Thyroid gland (tissue), 4 donors: ENCODE measurements around the gene TAF4B. TPM values are rescaled to one million over a fixed set of nuclear protein-coding genes. Genes with fewer than 3 reads are reported as not detected.
"Not testable (repeated sequence)": the region's sequence is repeated elsewhere in the genome, so short reads cannot be mapped to it uniquely, and the experiment has no call there.

ENCODE experiments used
- DNase-seq, 2 donors: peaks; one replicate each; pipeline ENCODE4 v3.0.0-alpha.2; 2019
- H3K27ac ChIP-seq, 3 donors: fragments of 200-600 bp; sonication (generic); 1 replicate in 2 of 3; 2 replicates in 1 of 3; pipeline ENCODE4 v1.5.1; 2016 to 2019; ENCODE audit warnings: mild to moderate bottlenecking in 1 of 3, moderate library complexity in 1 of 3
- H3K27me3 ChIP-seq: fragments of 200-600 bp; sonication (generic); one replicate; pipeline ENCODE4 v1.5.1; 2019
- H3K36me3 ChIP-seq, 2 donors: fragments of 200-600 bp; sonication (generic); one replicate each; pipeline ENCODE4 v1.5.1; 2016 to 2019
- H3K4me1 ChIP-seq, 2 donors: fragments of 200-600 bp; sonication (generic); one replicate each; pipeline ENCODE4 v1.5.1; 2017 to 2019
- H3K4me3 ChIP-seq, 3 donors: fragments of 200-600 bp; sonication (generic); replicated peaks in 1 of 3; 1 replicate in 2 of 3; 2 replicates in 1 of 3; pipeline ENCODE4 v1.5.1; 2016; ENCODE audit warnings: mild to moderate bottlenecking in 1 of 3
- H3K9me3 ChIP-seq: fragments of 200-600 bp; sonication (generic); one replicate; pipeline ENCODE4 v1.5.1; 2017
- CTCF ChIP-seq, 6 experiments: fragments of 200-600 bp in 3 of 6; fragments of 450-650 bp in 3 of 6; sonication (generic) in 3 of 6; IDR thresholded peaks; one replicate each; pipeline ENCODE4 v1.5.1; 2016 to 2019; ENCODE audit warnings: antibody characterized with exemption in 6 of 6, mild to moderate bottlenecking in 2 of 6, inconsistent platforms in 1 of 6, moderate library complexity in 1 of 6
- POLR2A ChIP-seq, 2 donors: fragments of 450-650 bp; IDR thresholded peaks; one replicate each; pipeline ENCODE4 v1.6.1; 2017; ENCODE audit warnings: antibody characterized with exemption in 2 of 2, mild to moderate bottlenecking in 2 of 2, moderate library complexity in 1 of 2
- WGBS, 2 donors: methylation state at CpG; one replicate each; pipeline ENCODE4 v1.1.5; 2017; 5-methylcytosine and 5-hydroxymethylcytosine counted together
- intact Hi-C: fragments of 100-400 bp; cut with DNase I; formaldehyde crosslinking; loops from one replicate; pipeline ENCODE4 v1.15.1; 2023
- total RNA-seq, 4 donors: library from RNA; depleted of rRNA; stranded (reverse); fragments of >200 nt; gene quantifications; one replicate each; pipeline ENCODE4 v1.2.3, GENCODE V29; 2016

Gene TAF4B
- total RNA-seq, 4 donors from 2014 or later: 8.7 to 12.7 (median 9.8) TPM

- TF ChIP-seq POLR2A (IDR thresholded peaks at IDR 0.05) (no peak), CTCF (IDR thresholded peaks at IDR 0.05) (no peak)
- WGBS, 2 donors: 45 to 55% methylated on average over 14 of the region's 14 CpGs
- H3K36me3 ChIP-seq: no peaks in the 10 kb centered on the region
- no peak overlapping the region for H3K4me3 ChIP-seq
- no peak for DNase-seq
- no peaks in the 10 kb centered on the region for H3K27me3 ChIP-seq
- intact Hi-C loops: no loop called here
- no peak overlapping the region for H3K27ac ChIP-seq
- H3K4me1 ChIP-seq: no peaks in the 10 kb centered on the region
- no peaks in the 10 kb centered on the region for H3K9me3 ChIP-seq
Measured at GRCh38 chr18:26255695-26256622, 29.7 kb downstream of the TAF4B start.

GRCh38 chr18:26258711-26259110, 32.5 kb downstream of the TAF4B start:
- WGBS, 2 donors: 98 to 99% methylated on average over 3 of the region's 3 CpGs
- Histone ChIP-seq H3K36me3 (no peaks in the 10 kb centered on the region), H3K4me1 (no peaks in the 10 kb centered on the region), H3K4me3 (no peak overlapping the region), H3K9me3 (no peaks in the 10 kb centered on the region), H3K27ac (no peak overlapping the region), H3K27me3 (no peaks in the 10 kb centered on the region)
- TF ChIP-seq CTCF (IDR thresholded peaks at IDR 0.05): no peak
- no peak for TF ChIP-seq POLR2A (IDR thresholded peaks at IDR 0.05)
- intact Hi-C loops: no loop called here
- no peak for DNase-seq

GRCh38 chr18:26259416-26259815, 33.2 kb downstream of the TAF4B start:
- H3K27me3 ChIP-seq, H3K36me3 ChIP-seq, DNase-seq, intact Hi-C loops, H3K4me3 ChIP-seq, H3K27ac ChIP-seq, H3K4me1 ChIP-seq, H3K9me3 ChIP-seq: not testable (repeated sequence)
- 93 to 95% methylated on average over 3 to 4 of the region's 4 CpGs for WGBS, 2 donors

- intact Hi-C loops: no loop called here
- H3K4me1 ChIP-seq: no peaks in the 10 kb centered on the region
- H3K27ac ChIP-seq: no peak overlapping the region
- TF ChIP-seq POLR2A (IDR thresholded peaks at IDR 0.05) (no peak), CTCF (IDR thresholded peaks at IDR 0.05) (no peak)
- no peak for DNase-seq
- no peaks in the 10 kb centered on the region for H3K27me3 ChIP-seq
- no peak overlapping the region for H3K4me3 ChIP-seq
- no peaks in the 10 kb centered on the region for H3K36me3 ChIP-seq
- H3K9me3 ChIP-seq: no peaks in the 10 kb centered on the region
- 88 to 90% methylated on average over 4 of the region's 4 CpGs for whole genome bisulfite sequencing, 2 donors
Measured at GRCh38 chr18:26262156-26262555, 35.9 kb downstream of the TAF4B start.

- intact Hi-C loops: no loop called here
- Histone ChIP-seq H3K9me3 (no peaks in the 10 kb centered on the region), H3K36me3 (no peaks in the 10 kb centered on the region), H3K27ac (no peak overlapping the region), H3K4me3 (no peak overlapping the region), H3K27me3 (no peaks in the 10 kb centered on the region), H3K4me1 (no peaks in the 10 kb centered on the region)
- no peak for TF ChIP-seq POLR2A (IDR thresholded peaks at IDR 0.05)
- no peak for TF ChIP-seq CTCF (IDR thresholded peaks at IDR 0.05)
- WGBS, 2 donors: 89 to 92% methylated on average over 4 of the region's 4 CpGs
- no peak for DNase-seq
Measured at GRCh38 chr18:26267357-26267930, 41.2 kb downstream of the TAF4B start.
